Measurements from ENCODE around the gene QSER1. TPM values are rescaled to one million over a fixed set of nuclear protein-coding genes. Genes with fewer than 3 reads are reported as not detected.
"Not testable (repeated sequence)": the region's sequence is repeated elsewhere in the genome, so short reads cannot be mapped to it uniquely, and the experiment has no call there.

The QSER1 gene
- total and polyA plus RNA-seq, 11 donors: 2.1 to 25.3 (median 18.2) TPM

DNA sequence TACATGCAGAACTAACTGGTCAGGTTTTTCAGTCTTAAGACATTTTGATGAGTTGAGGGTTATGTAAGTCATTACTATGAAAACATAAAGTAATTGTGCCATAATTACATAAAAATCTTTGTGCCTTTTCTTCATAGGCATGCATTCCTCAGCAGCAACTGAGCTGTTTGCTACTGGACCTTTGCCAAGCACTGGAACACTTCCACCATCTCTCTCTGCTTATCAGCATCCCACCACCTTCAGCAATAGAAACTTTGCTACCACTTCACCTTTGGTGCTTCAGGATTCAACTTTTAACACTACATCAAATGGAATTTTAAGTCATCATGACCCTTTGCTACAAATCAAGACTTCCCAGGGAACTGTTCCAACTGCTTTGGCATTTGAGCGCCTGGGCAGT lies 39.0 kb downstream of the QSER1 start:
- DNase-seq (no peak), ATAC-seq (no peak)
- Histone ChIP-seq H3K4me1 (no peaks in the 10 kb centered on the region), H3K27me3 (no peaks in the 10 kb centered on the region), H3K36me3 (peaks cover 0 to 80% (median 55%) of the 10 kb centered on the region in 9 donors), H3K27ac (no peak overlapping the region), H3K9me3 (no peaks in the 10 kb centered on the region), H3K4me3 (no peak overlapping the region)
- intact Hi-C loops (cut with DNase I): no loop called here
- 73 to 100% (median 87%) methylated on average over 1 of the region's 1 CpG for WGBS, 4 donors
- TF ChIP-seq, protein P1, sequence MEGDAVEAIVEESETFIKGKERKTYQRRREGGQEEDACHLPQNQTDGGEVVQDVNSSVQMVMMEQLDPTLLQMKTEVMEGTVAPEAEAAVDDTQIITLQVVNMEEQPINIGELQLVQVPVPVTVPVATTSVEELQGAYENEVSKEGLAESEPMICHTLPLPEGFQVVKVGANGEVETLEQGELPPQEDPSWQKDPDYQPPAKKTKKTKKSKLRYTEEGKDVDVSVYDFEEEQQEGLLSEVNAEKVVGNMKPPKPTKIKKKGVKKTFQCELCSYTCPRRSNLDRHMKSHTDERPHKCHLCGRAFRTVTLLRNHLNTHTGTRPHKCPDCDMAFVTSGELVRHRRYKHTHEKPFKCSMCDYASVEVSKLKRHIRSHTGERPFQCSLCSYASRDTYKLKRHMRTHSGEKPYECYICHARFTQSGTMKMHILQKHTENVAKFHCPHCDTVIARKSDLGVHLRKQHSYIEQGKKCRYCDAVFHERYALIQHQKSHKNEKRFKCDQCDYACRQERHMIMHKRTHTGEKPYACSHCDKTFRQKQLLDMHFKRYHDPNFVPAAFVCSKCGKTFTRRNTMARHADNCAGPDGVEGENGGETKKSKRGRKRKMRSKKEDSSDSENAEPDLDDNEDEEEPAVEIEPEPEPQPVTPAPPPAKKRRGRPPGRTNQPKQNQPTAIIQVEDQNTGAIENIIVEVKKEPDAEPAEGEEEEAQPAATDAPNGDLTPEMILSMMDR (IDR thresholded peaks at IDR 0.05): no peak
- no peak for TF ChIP-seq POLR2A (IDR thresholded peaks at IDR 0.05)

DNA sequence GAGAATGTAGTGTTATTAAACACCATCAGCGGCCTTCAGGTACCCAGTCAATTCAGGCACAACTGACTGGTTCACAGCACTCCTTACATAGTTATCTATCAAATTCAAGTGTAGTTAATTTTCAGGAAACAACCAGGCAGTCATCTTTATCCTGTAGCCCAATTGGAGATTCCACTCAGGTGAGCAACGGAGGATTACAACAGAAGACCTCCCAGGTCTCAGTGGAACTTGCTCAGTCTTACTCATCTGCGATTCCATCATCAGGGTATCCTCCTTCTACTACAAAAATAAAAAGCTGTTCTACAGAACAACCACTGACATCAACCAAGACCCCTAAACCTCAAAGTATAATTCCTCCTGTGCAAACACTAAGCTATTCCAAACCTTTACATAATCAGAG lies 39.6 kb downstream of the QSER1 start:
- ATAC-seq: no peak
- H3K27ac ChIP-seq: no peak overlapping the region
- no peaks in the 10 kb centered on the region for H3K9me3 ChIP-seq
- WGBS, 4 donors: 96 to 100% (median 98%) methylated on average over 3 of the region's 3 CpGs
- H3K4me3 ChIP-seq: no peak overlapping the region
- H3K27me3 ChIP-seq: no peaks in the 10 kb centered on the region
- no peaks in the 10 kb centered on the region for H3K4me1 ChIP-seq
- intact Hi-C loops (cut with DNase I): no loop called here
- H3K36me3 ChIP-seq: peaks cover 0 to 84% (median 61%) of the 10 kb centered on the region in 9 donors
- no peak for DNase-seq
- no peak for TF ChIP-seq POLR2A (IDR thresholded peaks at IDR 0.05)

DNA sequence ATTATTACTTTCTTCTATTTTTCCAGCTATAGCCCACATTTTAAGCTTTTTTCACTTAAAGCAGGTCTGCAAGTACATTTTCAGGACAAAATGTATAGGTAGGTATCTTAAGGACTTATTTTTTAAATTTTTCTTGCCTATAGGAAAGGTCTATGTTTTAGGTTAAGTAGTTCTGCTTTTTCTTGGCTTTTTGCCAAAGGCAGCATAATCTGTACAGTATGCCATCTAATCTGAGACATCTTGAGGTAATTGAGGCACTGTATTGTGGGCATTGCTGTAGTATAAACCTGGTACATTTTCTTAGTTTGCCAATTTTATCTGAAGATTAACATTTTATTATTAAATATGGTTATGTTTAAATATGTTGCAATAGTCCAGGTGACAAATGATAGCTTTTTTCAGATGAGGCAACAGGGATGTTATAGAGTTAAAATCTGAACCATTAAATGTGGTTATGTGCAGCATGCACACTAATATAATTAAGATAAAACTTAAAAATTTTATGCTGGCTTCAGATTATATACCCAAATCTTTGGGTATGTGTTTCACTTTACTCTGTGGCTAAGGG lies 42.9 kb downstream of the QSER1 start:
- H3K27me3 ChIP-seq: no peaks in the 10 kb centered on the region
- no peak for TF ChIP-seq POLR2A (IDR thresholded peaks at IDR 0.05)
- TF ChIP-seq, protein P1 (IDR thresholded peaks at IDR 0.05): no peak
- intact Hi-C loops (cut with DNase I): no loop called here
- peaks cover 0 to 15% (median 0%) of the 10 kb centered on the region in 12 donors for H3K4me1 ChIP-seq
- DNase-seq: no peak
- H3K27ac ChIP-seq: no peak overlapping the region
- H3K36me3 ChIP-seq: peaks cover 0 to 79% (median 58%) of the 10 kb centered on the region in 9 donors
- no peak for ATAC-seq
- no peak overlapping the region for H3K4me3 ChIP-seq
- no peaks in the 10 kb centered on the region for H3K9me3 ChIP-seq

DNA sequence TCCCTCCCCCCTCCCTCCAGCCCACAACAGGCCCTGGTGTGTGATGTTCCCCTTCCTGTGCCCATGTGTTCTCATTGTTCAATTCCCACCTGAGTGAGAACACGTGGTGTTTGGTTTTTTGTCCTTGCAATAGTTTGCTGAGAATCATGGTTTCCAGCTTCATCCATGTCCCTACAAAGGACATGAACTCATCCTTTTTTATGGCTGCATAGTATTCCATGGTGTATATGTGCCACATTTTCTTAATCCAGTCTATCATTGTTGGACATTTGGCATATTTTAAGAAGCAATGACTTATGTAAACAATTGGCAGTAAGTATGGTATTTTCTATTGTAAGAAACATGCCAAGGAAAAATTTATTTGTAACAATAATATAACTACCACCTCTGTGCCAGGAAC lies 43.6 kb downstream of the QSER1 start:
- H3K27ac ChIP-seq; intact Hi-C loops (cut with DNase I); H3K27me3 ChIP-seq; H3K4me3 ChIP-seq; H3K9me3 ChIP-seq; DNase-seq; ATAC-seq: not testable (repeated sequence)
- H3K4me1 ChIP-seq: peaks cover 0 to 20% (median 0%) of the 10 kb centered on the region in 12 donors
- WGBS, 4 donors: 94 to 100% (median 99%) methylated on average over 1 of the region's 1 CpG
- H3K36me3 ChIP-seq: peaks cover 0 to 76% (median 58%) of the 10 kb centered on the region in 9 donors

DNA sequence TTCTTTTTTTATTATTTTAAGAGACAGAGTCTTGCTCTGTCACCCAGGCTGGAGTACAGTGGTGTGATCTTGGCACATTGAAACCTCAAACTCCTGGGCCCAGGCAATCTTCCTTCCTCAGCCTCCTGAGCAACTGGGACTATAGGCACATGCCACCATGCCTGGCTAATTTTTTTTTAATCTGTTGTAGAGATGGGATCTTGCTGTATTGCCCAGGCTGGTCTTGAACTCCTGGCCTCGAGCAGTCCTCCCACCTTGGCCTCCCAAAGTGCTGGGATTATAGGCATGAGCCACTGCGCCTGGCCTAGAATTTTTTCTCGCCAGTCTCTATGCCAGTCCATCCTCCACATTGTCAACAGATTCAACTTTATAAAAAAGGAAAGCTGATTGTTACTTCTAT lies 44.7 kb downstream of the QSER1 start:
- DNase-seq; ATAC-seq; H3K27me3 ChIP-seq; intact Hi-C loops (cut with DNase I); H3K27ac ChIP-seq; H3K4me3 ChIP-seq; H3K9me3 ChIP-seq: not testable (repeated sequence)
- WGBS, 4 donors: 97 to 99% (median 97%) methylated on average over 3 of the region's 3 CpGs
- Histone ChIP-seq H3K4me1 (peaks cover 0 to 20% (median 0%) of the 10 kb centered on the region in 12 donors), H3K36me3 (peaks cover 0 to 65% (median 49%) of the 10 kb centered on the region in 9 donors)

DNA sequence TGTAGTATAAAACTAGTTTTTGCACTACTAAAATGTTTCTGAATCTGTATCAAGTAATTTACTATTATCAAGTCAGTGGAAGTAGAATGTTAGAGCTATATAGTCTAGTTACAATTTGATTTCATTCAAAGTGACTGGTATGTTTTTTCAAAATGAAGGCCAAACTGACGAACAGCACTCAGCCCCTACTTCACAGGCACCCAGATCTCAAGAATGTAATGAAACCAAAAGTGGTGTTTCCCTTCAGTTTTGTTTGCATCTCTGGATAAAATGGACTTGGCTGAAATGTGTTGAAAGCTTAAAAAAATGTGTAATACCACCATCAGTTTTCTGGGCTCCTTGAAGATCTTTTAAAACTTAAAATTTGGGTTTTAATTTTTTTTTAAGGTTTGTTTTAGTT lies 46.4 kb downstream of the QSER1 start:
- Histone ChIP-seq H3K4me1 (peaks cover 0 to 20% (median 0%) of the 10 kb centered on the region in 12 donors), H3K27me3 (no peaks in the 10 kb centered on the region), H3K36me3 (peaks cover 0 to 47% (median 31%) of the 10 kb centered on the region in 9 donors), H3K27ac (no peak overlapping the region), H3K4me3 (no peak overlapping the region), H3K9me3 (no peaks in the 10 kb centered on the region)
- 70 to 81% (median 73%) methylated on average over 1 of the region's 1 CpG for WGBS, 4 donors
- no peak for TF ChIP-seq POLR2A (IDR thresholded peaks at IDR 0.05)
- TF ChIP-seq, protein P1 (IDR thresholded peaks at IDR 0.05): no peak
- no peak for ATAC-seq
- intact Hi-C loops (cut with DNase I): no loop called here
- DNase-seq: no peak

Measured in heart left ventricle (tissue), 16 donors.